HG03045 (cell line): ENCODE measurements around the gene ANKRD12.

ENCODE experiments used
- ATAC-seq: cut with Tn5 transposase; IDR thresholded peaks from one replicate; pipeline ENCODE4 v1.9.1; 2021; ENCODE audit warnings: mild to moderate bottlenecking, moderate library complexity; ENCODE audit not compliant: unreplicated experiment

The ANKRD12 gene

DNA sequence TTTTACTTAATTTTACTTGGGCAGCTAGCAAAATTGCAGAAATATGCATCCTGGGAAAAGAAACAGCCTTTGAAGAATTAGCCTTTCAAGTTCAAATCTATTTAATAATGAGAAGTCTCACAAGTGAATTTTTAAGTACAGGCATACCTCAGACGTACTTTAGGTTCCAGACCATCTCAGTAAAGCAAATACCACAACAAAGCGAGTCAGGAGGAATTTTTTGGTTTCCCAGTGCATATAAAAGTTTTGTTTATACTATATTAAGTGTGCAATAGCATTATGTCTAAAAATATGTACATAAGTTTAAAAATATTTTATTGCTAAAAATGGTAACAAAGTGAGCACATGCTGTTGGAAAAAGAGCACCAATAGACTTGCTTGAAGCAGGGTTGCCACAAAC lies 147.2 kb downstream of the ANKRD12 start:
- no peak for ATAC-seq

DNA sequence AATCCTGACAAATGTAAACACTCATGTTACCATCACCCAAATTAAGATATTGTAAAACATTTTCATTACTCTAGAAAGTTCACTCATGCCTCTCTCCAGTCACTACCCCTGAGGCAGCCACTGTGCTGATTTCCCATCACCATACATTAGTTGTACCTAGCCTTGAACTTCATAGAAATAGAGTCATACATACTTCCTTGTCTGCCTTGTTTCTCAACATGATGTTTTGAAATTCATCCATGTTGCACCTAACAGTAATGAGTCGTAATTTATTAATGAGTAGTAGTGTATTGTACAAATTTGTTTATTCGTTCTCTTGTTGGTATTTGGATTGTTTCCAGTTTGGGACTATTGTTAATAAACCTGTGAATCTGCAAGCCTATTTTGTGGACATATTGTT lies 149.0 kb downstream of the ANKRD12 start:
- ATAC-seq: no peak

DNA sequence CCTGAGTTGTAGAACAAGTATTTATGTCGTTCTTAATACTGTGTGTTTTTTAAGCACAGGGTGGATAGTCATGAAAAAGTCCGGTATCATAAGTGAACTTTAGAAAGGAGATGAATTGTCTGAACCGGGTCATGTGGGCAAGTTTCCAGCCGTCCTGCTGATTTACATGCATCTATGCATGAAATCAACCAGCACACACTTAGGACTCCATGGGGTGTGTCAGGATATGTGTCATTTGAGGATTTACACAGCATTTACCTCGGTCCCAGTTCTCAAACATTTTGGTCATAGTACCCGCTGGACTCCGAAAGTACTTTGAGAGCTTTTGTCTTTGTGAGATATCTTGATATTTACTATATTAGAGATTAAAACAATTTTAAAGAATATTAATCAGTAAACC lies 150.5 kb downstream of the ANKRD12 start:
- no peak for ATAC-seq

DNA sequence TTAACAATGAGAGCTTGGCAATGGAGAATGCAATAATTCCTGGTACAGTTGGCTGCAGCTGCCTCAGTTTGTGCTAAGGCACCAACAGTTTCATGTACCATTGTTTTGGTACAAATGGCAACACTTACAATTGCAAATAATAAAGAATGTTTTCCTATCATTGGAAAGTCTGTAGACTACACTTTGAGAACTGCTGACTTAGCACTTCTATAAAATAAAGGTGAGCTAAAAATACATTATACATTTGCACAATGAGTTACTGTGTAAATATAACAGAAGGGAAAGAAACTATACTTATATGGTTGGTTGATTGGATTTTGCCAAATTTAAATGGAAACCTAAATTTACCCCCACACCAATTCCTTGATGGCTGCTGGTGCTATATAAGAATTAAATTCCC lies 153.1 kb downstream of the ANKRD12 start:
- no peak for ATAC-seq

DNA sequence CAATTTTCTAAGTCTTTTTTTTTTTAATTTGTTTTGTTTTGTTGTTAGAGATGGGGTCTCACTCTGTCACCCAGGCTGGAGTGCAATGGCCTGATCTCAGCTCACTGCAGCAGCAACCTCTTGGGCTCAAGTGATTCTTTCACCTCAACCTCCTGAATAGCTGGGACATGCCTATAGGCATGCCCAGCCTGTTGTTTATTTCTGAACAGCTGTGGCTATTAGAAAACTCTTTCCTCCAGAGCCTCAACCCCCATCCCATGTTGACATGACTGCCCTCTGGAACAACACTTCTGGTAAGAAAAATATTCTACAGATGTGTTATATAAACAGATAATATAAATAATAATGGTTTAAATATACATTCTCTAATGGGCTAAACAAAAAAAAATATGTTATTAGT lies 153.6 kb downstream of the ANKRD12 start:
- ATAC-seq: no peak

DNA sequence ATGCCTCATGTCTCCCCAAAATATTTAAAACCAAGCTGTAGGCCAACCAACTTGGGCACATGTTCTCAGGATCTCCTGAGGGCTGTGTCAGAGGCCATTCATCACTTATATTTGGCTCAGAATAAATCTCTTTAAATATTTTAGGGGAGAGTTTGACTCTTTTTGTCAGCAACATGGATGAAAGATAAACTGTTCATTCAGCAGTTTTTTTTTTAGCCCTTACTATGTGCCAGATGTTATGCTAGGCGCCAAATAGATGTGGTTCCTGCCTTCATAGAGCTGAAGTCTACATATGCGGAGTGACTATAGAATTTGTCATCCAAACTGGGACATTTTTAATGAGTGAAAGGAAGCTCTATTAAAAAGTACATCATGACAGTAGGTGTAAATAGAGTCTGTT lies 155.5 kb downstream of the ANKRD12 start:
- no peak for ATAC-seq

DNA sequence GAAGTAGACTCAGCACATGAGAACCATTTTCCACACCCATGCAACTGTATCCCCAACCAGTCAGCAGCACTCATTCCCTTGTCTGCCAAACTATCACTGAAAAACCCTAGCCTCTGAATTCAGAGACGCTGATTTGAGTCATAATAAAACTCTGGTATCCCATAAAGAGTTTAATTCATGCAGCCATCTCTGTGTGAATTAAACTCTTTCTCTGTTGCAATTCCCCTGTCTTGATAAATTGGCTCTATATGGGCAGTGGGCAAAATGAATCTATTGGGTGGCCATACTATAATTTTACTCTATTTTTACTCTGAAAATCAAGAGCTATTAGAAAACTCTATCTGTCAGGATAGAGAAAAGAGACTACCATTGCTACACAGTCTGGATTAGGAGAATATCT lies 157.4 kb downstream of the ANKRD12 start:
- ATAC-seq: no peak

DNA sequence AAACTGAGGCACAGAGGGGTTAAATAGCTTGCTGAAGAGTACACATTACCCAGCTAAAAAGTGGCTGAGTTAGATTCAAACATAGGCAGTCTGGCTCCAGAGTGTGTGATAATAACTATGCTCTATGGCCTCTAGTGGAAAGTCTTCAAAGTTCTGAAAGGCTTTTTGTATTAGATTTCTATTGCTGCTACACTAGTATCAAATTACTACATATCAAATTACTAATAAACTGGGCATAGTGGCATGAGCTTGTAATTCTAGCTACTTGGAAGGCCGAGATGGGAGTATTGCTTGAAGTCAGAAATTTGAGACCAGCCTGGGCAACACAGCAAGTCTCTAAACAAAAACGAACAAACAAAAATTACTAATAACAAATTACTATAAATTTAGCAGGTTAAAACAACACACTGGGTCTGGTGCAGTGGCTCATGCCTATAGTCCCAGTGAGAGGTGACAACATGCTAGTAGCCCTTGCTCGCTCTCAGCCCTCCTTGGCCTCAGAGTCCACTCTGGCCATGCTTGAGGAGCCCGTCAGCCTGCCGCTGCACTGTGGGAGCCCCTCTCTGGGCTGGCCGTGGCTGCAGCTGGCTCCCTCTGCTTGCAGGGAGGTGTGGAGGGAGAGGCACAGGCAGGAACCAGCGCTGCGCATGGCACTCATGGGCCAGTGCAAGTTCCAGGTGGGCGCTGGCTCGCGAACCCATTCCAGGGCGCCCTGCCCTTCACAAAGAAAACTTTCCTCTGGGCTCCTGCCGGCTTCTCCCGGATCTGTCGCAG lies 159.8 kb downstream of the ANKRD12 start:
- no peak for ATAC-seq

GRCh38 chr18:9297007-9297393 lies 160.4 kb downstream of the ANKRD12 start:
- no peak for ATAC-seq

GRCh38 chr18:9304388-9305070 lies 167.9 kb downstream of the ANKRD12 start:
- ATAC-seq: no peak

- ATAC-seq: no peak
These were observed 182.8 kb downstream of the ANKRD12 start for GRCh38 chr18:9319333-9319732.

DNA sequence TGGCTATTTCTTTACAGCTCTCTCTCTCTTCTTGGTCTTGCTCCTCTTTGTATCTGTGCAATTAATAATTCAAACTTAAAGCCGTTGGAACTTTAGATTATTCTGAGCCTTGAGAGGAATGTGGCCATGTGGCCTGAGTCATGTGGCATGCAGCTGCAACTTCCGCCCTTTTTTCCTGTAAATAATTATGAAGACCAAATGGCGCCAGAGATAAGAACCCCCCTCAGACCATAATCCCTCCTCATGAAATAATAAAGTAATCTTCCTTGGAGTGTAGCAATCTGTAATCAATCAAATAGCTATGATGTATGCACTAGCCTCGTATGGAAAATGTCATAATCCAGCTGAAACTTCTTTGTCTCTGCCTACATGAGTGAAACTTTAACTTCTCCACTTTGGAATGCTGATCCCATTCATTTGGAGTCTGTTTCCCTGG lies 184.5 kb downstream of the ANKRD12 start:
- no peak for ATAC-seq

DNA sequence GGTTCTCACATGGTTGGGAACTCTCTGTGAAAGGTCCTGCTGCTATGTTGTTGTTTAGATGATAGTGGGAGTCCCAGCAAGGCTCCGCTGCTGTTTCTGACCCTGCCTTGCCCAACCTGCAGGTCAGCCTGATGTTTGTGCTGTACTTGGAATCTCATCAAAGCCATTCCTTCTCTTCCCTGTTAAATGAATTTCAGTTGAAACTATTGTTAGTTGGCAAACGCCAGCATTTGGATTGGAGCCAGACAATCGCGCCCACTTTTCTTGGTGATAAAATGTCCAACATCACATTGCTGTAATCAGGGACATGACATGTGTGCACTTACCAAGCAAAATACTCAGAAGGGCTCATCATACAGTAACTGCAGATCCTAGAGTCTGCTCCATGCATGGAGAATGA lies 185.2 kb downstream of the ANKRD12 start:
- no peak for ATAC-seq

DNA sequence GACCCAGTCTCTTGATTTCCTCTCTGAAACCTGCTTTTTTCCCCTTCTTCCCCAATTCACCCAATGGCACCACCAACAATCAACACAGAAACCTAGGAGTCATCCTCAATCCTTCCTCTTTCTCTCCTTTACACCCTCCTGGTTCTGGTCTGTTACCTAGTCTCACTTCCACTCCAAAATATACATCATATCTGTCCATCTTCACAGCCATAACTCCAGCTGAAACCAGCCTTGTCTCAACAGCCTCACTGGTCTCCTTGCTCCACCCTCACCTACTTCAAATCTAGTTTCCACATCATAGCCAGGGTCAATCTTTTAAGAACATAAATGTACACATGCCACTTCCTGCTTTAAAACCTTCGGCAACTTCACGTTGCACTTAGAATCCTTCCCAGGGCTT lies 186.2 kb downstream of the ANKRD12 start:
- ATAC-seq: no peak

GRCh38 chr18:9323750-9324445 lies 187.3 kb downstream of the ANKRD12 start:
- no peak for ATAC-seq

- no peak for ATAC-seq
These were observed 189.1 kb downstream of the ANKRD12 start for GRCh38 chr18:9325716-9326115.

GRCh38 chr18:9328776-9329175 lies 192.2 kb downstream of the ANKRD12 start:
- ATAC-seq: no peak

DNA sequence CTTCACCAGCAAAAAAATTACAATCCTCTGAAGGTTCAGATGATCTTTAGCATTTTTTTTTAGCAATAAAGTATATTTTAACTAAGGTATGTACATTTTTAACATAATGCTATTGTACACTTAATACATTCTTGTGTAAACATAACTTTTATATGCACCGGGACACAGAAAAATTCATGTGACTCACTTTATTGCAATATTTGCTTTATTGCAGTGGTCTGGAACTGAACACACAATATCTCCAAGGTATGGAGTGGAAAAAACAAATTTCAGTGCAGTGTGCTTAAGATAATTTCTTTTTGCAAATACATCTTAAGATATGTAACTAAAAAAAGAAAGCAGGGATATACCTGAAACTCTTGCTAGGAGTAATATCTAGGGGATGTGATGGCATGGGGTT lies 192.9 kb downstream of the ANKRD12 start:
- ATAC-seq: no peak

DNA sequence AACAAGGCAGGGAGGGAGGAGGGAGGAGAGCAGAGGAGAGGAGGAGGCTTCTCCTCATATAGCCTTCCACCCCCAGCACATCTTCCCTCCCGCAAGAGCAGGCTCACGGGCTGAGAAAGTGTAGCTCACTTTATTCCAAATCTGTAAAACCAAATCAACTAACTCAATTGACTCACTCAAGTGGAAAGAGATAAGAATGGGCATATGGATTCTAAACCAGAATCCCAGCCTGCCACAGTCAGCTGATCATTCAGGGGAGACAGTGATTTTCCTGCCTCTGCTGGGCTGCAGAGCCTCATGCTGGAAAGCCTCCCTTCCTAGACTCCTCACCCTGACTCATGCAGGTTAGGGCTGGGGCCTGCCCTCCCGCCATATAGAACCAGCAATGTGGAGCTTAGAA lies 193.8 kb downstream of the ANKRD12 start:
- no peak for ATAC-seq

DNA sequence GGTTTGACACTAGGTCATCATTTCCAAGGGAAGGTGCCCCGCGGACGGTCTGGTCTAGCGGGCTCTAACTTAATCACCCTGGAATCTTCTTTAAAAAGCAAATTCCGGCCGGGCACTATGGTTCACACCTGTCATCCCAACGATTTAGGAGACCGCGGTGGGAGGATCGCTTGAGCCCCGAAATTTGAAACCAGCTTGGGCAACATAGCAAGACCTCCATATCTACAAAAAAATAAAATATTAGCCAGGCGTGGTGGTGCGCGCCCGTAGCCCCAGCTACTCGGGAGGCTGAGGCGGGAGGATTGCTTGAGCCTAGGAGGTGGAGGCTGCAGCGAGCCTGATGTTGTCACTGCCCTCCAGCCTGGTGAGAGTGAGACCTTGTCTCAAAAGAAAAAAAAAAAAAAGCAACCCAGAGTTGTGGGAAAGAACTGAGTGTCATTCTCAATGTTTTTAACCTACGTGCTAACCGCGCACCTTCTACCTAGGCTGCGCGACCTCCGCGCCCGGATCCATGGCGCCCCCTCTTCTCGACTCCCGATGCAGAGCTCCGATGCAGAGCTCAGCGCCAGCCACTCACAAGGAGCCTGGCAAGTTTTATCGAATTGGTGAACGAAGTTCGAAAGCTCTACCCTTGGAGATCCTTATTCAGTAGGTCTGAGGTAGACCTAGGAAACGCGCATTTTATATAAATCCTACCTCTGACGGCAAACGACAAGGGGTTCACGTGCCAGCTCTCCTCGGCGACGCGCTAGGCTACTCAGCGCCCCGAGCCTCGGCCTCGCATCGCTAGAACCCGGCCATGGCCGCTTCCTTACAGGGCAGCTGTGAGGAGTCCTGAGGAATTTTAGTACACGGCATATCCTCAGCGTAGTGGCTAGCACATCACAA lies 197.1 kb downstream of the ANKRD12 start:
- ATAC-seq: peak; percentile 35
